ENCODE results near the gene PYM1. TPM values are rescaled to one million over a fixed set of nuclear protein-coding genes. Genes with fewer than 3 reads are reported as not detected.

PYM1 gene
- polyA plus RNA-seq, 2 of the 4 experiments (the other 2 are of a cell fraction): 30.4 to 49.5 TPM

DNA sequence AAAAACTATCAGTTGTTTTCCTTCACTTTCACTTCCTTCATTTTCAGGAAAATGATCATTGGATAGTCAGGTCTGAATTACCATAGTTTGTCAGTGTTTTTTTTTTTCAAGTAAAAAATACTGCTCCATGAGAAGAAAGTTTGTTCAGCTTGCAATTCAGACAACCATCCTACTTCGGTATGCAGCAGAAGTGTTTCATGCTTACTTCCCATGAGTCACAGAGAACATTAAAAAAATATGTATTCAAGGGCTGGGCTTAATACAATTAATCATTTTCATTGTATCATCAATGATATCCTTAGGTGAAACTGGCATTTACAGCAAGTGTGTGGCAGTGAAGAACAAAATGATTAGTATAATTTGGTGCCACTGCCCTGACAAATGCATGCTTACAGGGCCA is 21.6 kb downstream of the PYM1 start (continued):
- no peak for TF ChIP-seq SMC3 (IDR thresholded peaks at IDR 0.05)
- TF ChIP-seq MAFK (IDR thresholded peaks at IDR 0.05; ENCODE audit: partially characterized antibody): no peak
- no peak for TF ChIP-seq RNF2 (IDR thresholded peaks at IDR 0.05; ENCODE audit: borderline replicate concordance, low read depth)
- TF ChIP-seq SREBF2 (IDR thresholded peaks at IDR 0.05): no peak
- no peak for TF ChIP-seq MYC (IDR thresholded peaks at IDR 0.05; ENCODE audit: borderline replicate concordance, low read length)
- TF ChIP-seq GATA3 (IDR thresholded peaks at IDR 0.05; ENCODE audit: borderline replicate concordance): no peak
- no peak for TF ChIP-seq EHF (CRISPR knock-in tag; IDR thresholded peaks at IDR 0.05)
- no peak for TF ChIP-seq CBX2 (IDR thresholded peaks at IDR 0.05; ENCODE audit: borderline replicate concordance, low read depth)

DNA sequence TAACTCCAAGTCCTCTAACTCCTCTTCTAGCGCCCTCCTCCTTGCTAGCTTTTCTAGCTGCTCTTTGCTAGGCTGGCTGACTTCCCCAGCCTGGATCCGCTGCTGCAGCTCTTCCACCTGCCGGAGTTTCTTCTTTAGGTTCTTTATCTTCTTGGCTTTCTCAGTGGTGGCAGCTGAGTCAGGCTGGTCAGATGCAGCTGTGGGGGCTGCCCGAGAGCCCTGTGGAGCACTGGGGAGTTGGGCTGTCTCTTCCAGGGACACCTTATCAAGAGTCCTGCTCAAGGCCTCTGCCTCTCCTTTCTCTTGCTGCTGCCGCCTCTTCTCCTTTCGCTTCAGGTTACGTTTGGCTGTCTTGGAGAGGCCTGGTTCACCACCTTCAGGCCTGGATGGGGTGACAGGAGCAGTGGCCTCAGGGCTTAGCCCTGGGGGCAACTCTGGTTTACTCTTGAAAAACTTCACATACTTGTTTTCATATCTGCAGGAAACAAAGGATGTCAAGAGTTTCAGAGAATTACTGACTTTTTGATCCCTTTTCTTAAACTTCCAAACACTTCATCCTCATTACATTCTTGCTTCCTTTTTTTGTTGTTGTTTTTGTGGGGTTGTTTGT is 25.7 kb downstream of the PYM1 start:
- peak; percentile 24 to 30; a peak in 1 of 6 replicates for ATAC-seq
- ChIA-PET POLR2A (interaction anchor here (0.8 kb wide), 1 partner anchor 72 kb away, joined by 5 read pairs; the partner anchor contains the start of gene DNAJC14), CTCF (no interaction called here)
- no peak overlapping the region for H3K4me3 ChIP-seq
- no peak for DNase-seq (ENCODE audit: low read depth in 1 of 2, low spot score in 1 of 2)
- no peaks in the 10 kb centered on the region for H3K9me3 ChIP-seq
- WGBS (ENCODE audit: missing lambda C conversion rate): 95% methylated on average over 7 of the region's 7 CpGs
- no peak overlapping the region for H3K27ac ChIP-seq
- no peak overlapping the region for H3K4me2 ChIP-seq
- no peak for FAIRE-seq
- TF ChIP-seq POLR2AphosphoS2 (conservative IDR thresholded peaks at IDR 0.05; ENCODE audit: low read length) (no peak), HOXB5 (CRISPR knock-in tag; IDR thresholded peaks at IDR 0.05) (no peak), NFE2L2 (conservative IDR thresholded peaks at IDR 0.05; ENCODE audit: low read length) (no peak), SMC3 (IDR thresholded peaks at IDR 0.05) (no peak), TP53 (CRISPR knock-in tag; IDR thresholded peaks at IDR 0.05) (no peak), EHMT2 (IDR thresholded peaks at IDR 0.05; ENCODE audit: low read depth) (no peak), JUNB (IDR thresholded peaks at IDR 0.05) (no peak), EHF (CRISPR knock-in tag; IDR thresholded peaks at IDR 0.05) (no peak), PHF8 (IDR thresholded peaks at IDR 0.05; ENCODE audit: borderline replicate concordance, low read depth) (no peak), RARB (CRISPR knock-in tag; IDR thresholded peaks at IDR 0.05) (no peak), HOXB13 (CRISPR knock-in tag; IDR thresholded peaks at IDR 0.05; ENCODE audit: low read depth) (no peak)
- TF ChIP-seq, protein P1, sequence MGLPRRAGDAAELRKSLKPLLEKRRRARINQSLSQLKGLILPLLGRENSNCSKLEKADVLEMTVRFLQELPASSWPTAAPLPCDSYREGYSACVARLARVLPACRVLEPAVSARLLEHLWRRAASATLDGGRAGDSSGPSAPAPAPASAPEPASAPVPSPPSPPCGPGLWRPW (IDR thresholded peaks at IDR 0.05): no peak
- TF ChIP-seq, protein P2, sequence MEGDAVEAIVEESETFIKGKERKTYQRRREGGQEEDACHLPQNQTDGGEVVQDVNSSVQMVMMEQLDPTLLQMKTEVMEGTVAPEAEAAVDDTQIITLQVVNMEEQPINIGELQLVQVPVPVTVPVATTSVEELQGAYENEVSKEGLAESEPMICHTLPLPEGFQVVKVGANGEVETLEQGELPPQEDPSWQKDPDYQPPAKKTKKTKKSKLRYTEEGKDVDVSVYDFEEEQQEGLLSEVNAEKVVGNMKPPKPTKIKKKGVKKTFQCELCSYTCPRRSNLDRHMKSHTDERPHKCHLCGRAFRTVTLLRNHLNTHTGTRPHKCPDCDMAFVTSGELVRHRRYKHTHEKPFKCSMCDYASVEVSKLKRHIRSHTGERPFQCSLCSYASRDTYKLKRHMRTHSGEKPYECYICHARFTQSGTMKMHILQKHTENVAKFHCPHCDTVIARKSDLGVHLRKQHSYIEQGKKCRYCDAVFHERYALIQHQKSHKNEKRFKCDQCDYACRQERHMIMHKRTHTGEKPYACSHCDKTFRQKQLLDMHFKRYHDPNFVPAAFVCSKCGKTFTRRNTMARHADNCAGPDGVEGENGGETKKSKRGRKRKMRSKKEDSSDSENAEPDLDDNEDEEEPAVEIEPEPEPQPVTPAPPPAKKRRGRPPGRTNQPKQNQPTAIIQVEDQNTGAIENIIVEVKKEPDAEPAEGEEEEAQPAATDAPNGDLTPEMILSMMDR (IDR thresholded peaks at IDR 0.05): no peak
- TF ChIP-seq, protein P3, sequence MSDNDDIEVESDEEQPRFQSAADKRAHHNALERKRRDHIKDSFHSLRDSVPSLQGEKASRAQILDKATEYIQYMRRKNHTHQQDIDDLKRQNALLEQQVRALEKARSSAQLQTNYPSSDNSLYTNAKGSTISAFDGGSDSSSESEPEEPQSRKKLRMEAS (IDR thresholded peaks at IDR 0.05): no peak
- peaks cover 6% of the 10 kb centered on the region; the same call in 2 of the 3 replicates for H3K4me1 ChIP-seq

DNA sequence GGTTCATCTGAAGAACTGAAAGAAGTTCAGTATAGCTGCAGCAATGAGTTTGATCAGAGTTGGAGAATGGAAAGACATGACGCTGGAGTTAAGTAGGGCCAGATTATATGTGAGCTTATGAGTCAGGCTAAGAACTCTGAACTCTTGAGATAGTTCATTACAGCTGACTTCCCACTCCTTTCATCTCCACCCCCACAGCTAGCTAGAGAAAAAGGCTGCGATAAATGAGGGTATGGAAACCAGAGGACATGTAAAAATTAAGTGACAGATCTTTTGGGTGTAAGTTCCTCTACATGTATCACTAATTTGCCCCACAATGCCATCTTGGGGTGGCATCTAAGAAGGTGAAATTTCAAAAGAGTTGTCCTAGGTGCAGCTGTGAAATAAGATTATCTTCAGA is 28.6 kb downstream of the PYM1 start:
- Histone ChIP-seq H3K4me1 (no peaks in the 10 kb centered on the region), H3K4me2 (no peak overlapping the region), H3K4me3 (no peak overlapping the region), H3K9me3 (no peaks in the 10 kb centered on the region), H3K27ac (no peak overlapping the region)
- WGBS (ENCODE audit: missing lambda C conversion rate): 61% methylated on average over 2 of the region's 2 CpGs
- no peak for TF ChIP-seq HDAC2 (IDR thresholded peaks at IDR 0.05)
- no peak for TF ChIP-seq SREBF2 (IDR thresholded peaks at IDR 0.05)
- no peak for TF ChIP-seq PHF8 (IDR thresholded peaks at IDR 0.05; ENCODE audit: borderline replicate concordance, low read depth)
- TF ChIP-seq HEYL (CRISPR knock-in tag; IDR thresholded peaks at IDR 0.05): no peak
- no peak for TF ChIP-seq ZSCAN20 (CRISPR knock-in tag; IDR thresholded peaks at IDR 0.05)
- no peak for TF ChIP-seq NPAS2 (CRISPR knock-in tag; IDR thresholded peaks at IDR 0.05; ENCODE audit: borderline replicate concordance)
- no peak for TF ChIP-seq RARB (CRISPR knock-in tag; IDR thresholded peaks at IDR 0.05)
- TF ChIP-seq NFE2L2 (conservative IDR thresholded peaks at IDR 0.05; ENCODE audit: low read length): no peak
- no peak for TF ChIP-seq GATA3 (IDR thresholded peaks at IDR 0.05; ENCODE audit: borderline replicate concordance)
- TF ChIP-seq, protein P2 (IDR thresholded peaks at IDR 0.05): no peak
- no peak for TF ChIP-seq CBX8 (IDR thresholded peaks at IDR 0.05)
- no peak for TF ChIP-seq SMC3 (IDR thresholded peaks at IDR 0.05)
- TF ChIP-seq ESRRA (IDR thresholded peaks at IDR 0.05; ENCODE audit: borderline replicate concordance, low read length): no peak
- no peak for TF ChIP-seq FOSB (CRISPR knock-in tag; IDR thresholded peaks at IDR 0.05)
- FAIRE-seq (no peak), ATAC-seq (peak in 1 of 2 experiments; percentile 44; a peak in 3 of 6 replicates), DNase-seq (ENCODE audit: low read depth in 1 of 2, low spot score in 1 of 2) (no peak)
- POLR2A ChIA-PET: no interaction called here
- CTCF ChIA-PET: interaction anchor here (1.1 kb wide), 2 partner anchors 28 to 42 kb away, joined by 3 to 4 read pairs; no protein-coding TSS in a partner anchor

All from A549 (cell line).